Lower lobe of right lung (tissue), 2 donors: Measurements from ENCODE around the gene SETD1A. TPM values are rescaled to one million over a fixed set of nuclear protein-coding genes. Genes with fewer than 3 reads are reported as not detected.

Experiments used
- ATAC-seq, 2 donors: fragments of 200-7000 bp; cut with Tn5 transposase; one replicate each; pipeline ENCODE4 v1.9.1; 2020 to 2022; ENCODE audit warnings: mild to moderate bottlenecking in 2 of 2, moderate library complexity in 2 of 2
- DNase-seq: peaks from one replicate; pipeline ENCODE4 v3.0.0-alpha.2; 2020
- H3K27ac ChIP-seq: fragments of 200-600 bp; one replicate; pipeline ENCODE4 v1.8.0; 2022
- H3K27me3 ChIP-seq: fragments of 200-600 bp; one replicate; pipeline ENCODE4 v1.8.0; 2022; ENCODE audit warnings: low read depth
- H3K36me3 ChIP-seq: fragments of 200-600 bp; one replicate; pipeline ENCODE4 v1.8.0; 2022; ENCODE audit warnings: mild to moderate bottlenecking
- H3K4me1 ChIP-seq: fragments of 200-600 bp; one replicate; pipeline ENCODE4 v1.8.0; 2022
- H3K4me3 ChIP-seq: fragments of 200-600 bp; one replicate; pipeline ENCODE4 v1.8.0; 2022; ENCODE audit warnings: mild to moderate bottlenecking
- H3K9me3 ChIP-seq: fragments of 200-600 bp; one replicate; pipeline ENCODE4 v1.8.0; 2022
- CTCF ChIP-seq: fragments of 200-600 bp; IDR thresholded peaks from one replicate; pipeline ENCODE4 v1.8.0; 2022; ENCODE audit warnings: antibody characterized with exemption, mild to moderate bottlenecking
- intact Hi-C: fragments of 100-400 bp; cut with DNase I; formaldehyde crosslinking; loops from one replicate; pipeline ENCODE4 v1.11.0; 2022
- total RNA-seq: library from RNA; stranded (reverse); fragmentation: NEBNext Ultra II Directional; extraction: Animal tissue kit (Norgen Biotek cat#: 25700); gene quantifications from one replicate; pipeline ENCODE4 v1.2.1, GENCODE V29; 2021
- donor health status: DM: no; HTN: yes; CAD: no; lungs with severe emphysema.

SETD1A gene
- total RNA-seq, 1 donor from 2014 or later: 15.0 TPM

GRCh38 chr16:31005350-31006085 is 48.0 kb downstream of the SETD1A start:
- H3K9me3 ChIP-seq: no peaks in the 10 kb centered on the region
- ATAC-seq: no peak
- H3K27ac ChIP-seq: no peak overlapping the region
- peaks cover 33% of the 10 kb centered on the region for H3K27me3 ChIP-seq
- no peak for DNase-seq
- no peak for TF ChIP-seq CTCF
- no peak overlapping the region for H3K4me3 ChIP-seq
- intact Hi-C loops: no loop called here
- no peaks in the 10 kb centered on the region for H3K36me3 ChIP-seq
- no peaks in the 10 kb centered on the region for H3K4me1 ChIP-seq

GRCh38 chr16:31006086-31006385 is 48.5 kb downstream of the SETD1A start:
- DNase-seq (no peak), ATAC-seq (no peak)
- no peak for TF ChIP-seq CTCF
- intact Hi-C loops: no loop called here
- H3K4me3 ChIP-seq: no peak overlapping the region
- no peak overlapping the region for H3K27ac ChIP-seq
- no peaks in the 10 kb centered on the region for H3K9me3 ChIP-seq
- no peaks in the 10 kb centered on the region for H3K36me3 ChIP-seq
- peaks cover 38% of the 10 kb centered on the region for H3K27me3 ChIP-seq
- no peaks in the 10 kb centered on the region for H3K4me1 ChIP-seq

GRCh38 chr16:31006589-31006988 is 49.0 kb downstream of the SETD1A start:
- intact Hi-C loops: no loop called here
- no peak overlapping the region for H3K4me3 ChIP-seq
- H3K27me3 ChIP-seq: peaks cover 43% of the 10 kb centered on the region
- ATAC-seq: no peak
- no peak for DNase-seq
- no peaks in the 10 kb centered on the region for H3K4me1 ChIP-seq
- no peaks in the 10 kb centered on the region for H3K9me3 ChIP-seq
- H3K27ac ChIP-seq: no peak overlapping the region
- no peak for TF ChIP-seq CTCF
- no peaks in the 10 kb centered on the region for H3K36me3 ChIP-seq

- ATAC-seq: no peak
- Histone ChIP-seq H3K27ac (no peak overlapping the region), H3K27me3 (peaks cover 53% of the 10 kb centered on the region), H3K9me3 (no peaks in the 10 kb centered on the region), H3K4me3 (no peak overlapping the region), H3K4me1 (no peaks in the 10 kb centered on the region), H3K36me3 (no peaks in the 10 kb centered on the region)
- TF ChIP-seq CTCF: no peak
- no peak for DNase-seq
- intact Hi-C loops: no loop called here
These were observed 50.1 kb downstream of the SETD1A start for GRCh38 chr16:31007684-31008083.

- intact Hi-C loops: no loop called here
- Histone ChIP-seq H3K4me1 (no peaks in the 10 kb centered on the region), H3K9me3 (no peaks in the 10 kb centered on the region), H3K4me3 (no peak overlapping the region), H3K27ac (no peak overlapping the region), H3K36me3 (no peaks in the 10 kb centered on the region), H3K27me3 (peaks cover 54% of the 10 kb centered on the region)
- DNase-seq: no peak
- no peak for ATAC-seq
- TF ChIP-seq CTCF: no peak
These were observed 50.6 kb downstream of the SETD1A start for GRCh38 chr16:31008149-31008548.
